B cell (primary cell): Measurements from ENCODE around the gene FADS6.

Source experiments
- EZH2 ChIP-seq: IDR thresholded peaks from 2 replicates; pipeline ENCODE4 v1.6.1; 2012; ENCODE audit warnings: borderline replicate concordance, low read depth, mild to moderate bottlenecking, moderate library complexity, low read length; ENCODE audit not compliant: insufficient read depth, poor library complexity, severe bottlenecking
- TF ChIP-seq, protein P1 (sequence below): fragments of 200-600 bp; IDR thresholded peaks from one replicate; pipeline ENCODE4 v1.8.0; 2022; ENCODE audit warnings: antibody characterized with exemption, mild to moderate bottlenecking

DNA sequence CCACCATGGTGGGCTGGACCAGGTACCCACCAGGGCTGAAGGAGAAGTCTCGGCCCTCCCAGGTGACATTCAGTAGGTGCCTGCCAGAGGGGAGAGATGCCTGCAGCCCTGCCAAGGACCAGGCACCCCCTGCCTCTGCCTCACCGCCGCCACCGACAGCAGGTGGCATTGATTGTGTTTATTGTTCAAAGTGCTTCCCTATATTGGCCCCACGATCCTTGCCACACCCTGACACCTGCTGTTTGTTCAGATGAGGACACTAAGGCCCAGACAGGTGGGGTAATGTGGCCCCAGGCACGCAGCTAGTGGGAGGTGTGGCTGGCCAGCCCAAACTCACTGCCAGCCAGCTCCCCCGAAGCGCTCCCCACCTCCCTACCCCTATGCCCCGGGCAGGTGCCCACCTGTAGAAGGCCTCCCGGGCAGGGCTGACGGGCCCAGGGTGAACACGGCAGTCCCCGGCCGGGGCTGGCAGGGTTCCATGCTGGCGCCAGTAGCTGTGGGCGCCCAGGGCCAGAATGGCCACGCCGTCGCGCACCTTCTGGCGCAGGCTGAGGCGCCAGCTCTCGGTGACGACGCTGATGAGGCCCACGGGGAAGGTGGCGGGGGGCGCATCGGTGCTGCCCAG is 41.7 kb downstream of the FADS6 start:
- TF ChIP-seq, protein P1, sequence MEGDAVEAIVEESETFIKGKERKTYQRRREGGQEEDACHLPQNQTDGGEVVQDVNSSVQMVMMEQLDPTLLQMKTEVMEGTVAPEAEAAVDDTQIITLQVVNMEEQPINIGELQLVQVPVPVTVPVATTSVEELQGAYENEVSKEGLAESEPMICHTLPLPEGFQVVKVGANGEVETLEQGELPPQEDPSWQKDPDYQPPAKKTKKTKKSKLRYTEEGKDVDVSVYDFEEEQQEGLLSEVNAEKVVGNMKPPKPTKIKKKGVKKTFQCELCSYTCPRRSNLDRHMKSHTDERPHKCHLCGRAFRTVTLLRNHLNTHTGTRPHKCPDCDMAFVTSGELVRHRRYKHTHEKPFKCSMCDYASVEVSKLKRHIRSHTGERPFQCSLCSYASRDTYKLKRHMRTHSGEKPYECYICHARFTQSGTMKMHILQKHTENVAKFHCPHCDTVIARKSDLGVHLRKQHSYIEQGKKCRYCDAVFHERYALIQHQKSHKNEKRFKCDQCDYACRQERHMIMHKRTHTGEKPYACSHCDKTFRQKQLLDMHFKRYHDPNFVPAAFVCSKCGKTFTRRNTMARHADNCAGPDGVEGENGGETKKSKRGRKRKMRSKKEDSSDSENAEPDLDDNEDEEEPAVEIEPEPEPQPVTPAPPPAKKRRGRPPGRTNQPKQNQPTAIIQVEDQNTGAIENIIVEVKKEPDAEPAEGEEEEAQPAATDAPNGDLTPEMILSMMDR, result no peak
- no peak for TF ChIP-seq EZH2
